Bone marrow (tissue), 2 donors: ENCODE results near the gene ABCB4.

ENCODE experiments used
- DNase-seq, 2 donors: peaks; one replicate each; lab custom pipeline; 2025; lab: John Stamatoyannopoulos, UW

ABCB4 gene

GRCh38 chr7:87424075-87424474 lies 51.4 kb downstream of the ABCB4 start:
- DNase-seq, result no peak

- DNase-seq, result no peak
Measured at GRCh38 chr7:87420173-87420572, 55.3 kb downstream of the ABCB4 start.

- peak in 1 of 2 donors; percentile 28 for DNase-seq
Measured at GRCh38 chr7:87416682-87417587, 58.5 kb downstream of the ABCB4 start.

- DNase-seq, result no peak
Measured at GRCh38 chr7:87414794-87415188, 60.7 kb downstream of the ABCB4 start.

GRCh38 chr7:87413951-87414793 lies 61.3 kb downstream of the ABCB4 start:
- no peak for DNase-seq

GRCh38 chr7:87413029-87413428 lies 62.5 kb downstream of the ABCB4 start:
- no peak for DNase-seq

GRCh38 chr7:87411186-87411585 lies 64.3 kb downstream of the ABCB4 start:
- no peak for DNase-seq

- DNase-seq, result no peak
Measured at GRCh38 chr7:87404674-87405073, 70.8 kb downstream of the ABCB4 start.

- no peak for DNase-seq
Measured at GRCh38 chr7:87398446-87398845, 77.0 kb downstream of the ABCB4 start.

GRCh38 chr7:87395442-87396020 lies 79.9 kb downstream of the ABCB4 start:
- no peak for DNase-seq

- no peak for DNase-seq
Measured at GRCh38 chr7:87391020-87391701, 84.3 kb downstream of the ABCB4 start.

- no peak for DNase-seq
Measured at GRCh38 chr7:87380905-87381304, 94.6 kb downstream of the ABCB4 start.

- no peak for DNase-seq
Measured at GRCh38 chr7:87375662-87376435, 99.6 kb downstream of the ABCB4 start.

GRCh38 chr7:87370660-87371180 lies 104.8 kb downstream of the ABCB4 start:
- no peak for DNase-seq

GRCh38 chr7:87369216-87369615 lies 106.3 kb downstream of the ABCB4 start:
- DNase-seq, result no peak

- DNase-seq, result no peak
Measured at GRCh38 chr7:87364246-87364645, 111.2 kb downstream of the ABCB4 start.

- DNase-seq, result no peak
Measured at GRCh38 chr7:87363342-87363741, 112.1 kb downstream of the ABCB4 start.

GRCh38 chr7:87361320-87361719 lies 114.2 kb downstream of the ABCB4 start:
- no peak for DNase-seq

- DNase-seq, result no peak
Measured at GRCh38 chr7:87359366-87359765, 116.1 kb downstream of the ABCB4 start.

GRCh38 chr7:87356448-87356847 lies 119.0 kb downstream of the ABCB4 start:
- DNase-seq, result no peak

- no peak for DNase-seq
Measured at GRCh38 chr7:87354749-87355148, 120.7 kb downstream of the ABCB4 start.
